ENCODE data around the gene ASB18. TPM values are rescaled to one million over a fixed set of nuclear protein-coding genes. Genes with fewer than 3 reads are reported as not detected.
A peak's percentile ranks its signal among the peaks of the same experiment; 100 is the strongest.

The ASB18 gene
- total and polyA plus RNA-seq, 5 experiments from 2014 or later: not detected

DNA sequence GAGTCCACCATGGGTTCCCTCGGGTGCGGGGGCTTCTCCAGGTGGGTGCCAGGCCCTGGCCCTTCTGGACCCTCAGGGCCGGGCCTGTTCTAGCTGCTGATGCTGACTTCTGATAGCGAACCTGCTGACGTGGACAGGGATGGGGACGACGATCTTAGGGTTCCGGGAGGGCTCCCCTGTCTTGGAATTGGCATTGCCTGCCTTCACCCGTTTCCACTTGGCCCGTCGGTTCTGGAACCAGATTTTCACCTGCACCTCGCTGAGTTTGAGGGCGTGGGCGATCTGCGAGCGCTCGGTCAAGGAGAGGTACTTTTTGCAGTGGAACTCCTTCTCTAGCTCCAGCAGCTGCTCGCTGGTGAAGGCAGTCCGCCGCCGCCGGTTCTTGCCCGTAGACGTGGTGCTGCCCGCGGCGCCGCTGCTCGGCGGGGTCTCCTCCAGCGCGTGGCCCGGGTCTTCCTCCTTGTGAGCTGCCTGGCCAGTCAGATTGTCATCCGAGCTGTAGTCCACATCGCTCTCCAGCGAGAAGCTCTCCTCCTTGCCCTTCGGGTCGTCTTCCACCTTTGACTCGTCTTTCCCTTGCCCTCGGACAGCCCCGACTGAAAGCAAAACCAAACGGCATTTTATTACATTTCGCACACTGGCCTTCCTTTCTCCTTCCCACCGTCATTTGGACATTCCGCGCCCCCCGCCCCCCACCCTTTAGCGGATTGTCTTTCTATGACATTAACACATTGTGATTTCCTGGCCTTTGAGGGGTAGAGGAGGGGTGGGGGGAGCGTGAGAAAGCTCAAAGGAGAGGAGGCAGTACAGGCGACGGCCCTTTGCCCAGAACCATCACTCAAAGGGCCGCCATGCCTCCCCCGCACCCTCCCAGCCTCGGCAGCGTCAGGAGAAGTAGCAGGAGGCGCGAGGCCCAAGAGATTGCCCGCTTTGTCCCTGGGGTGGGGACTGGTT lies 98.1 kb downstream of the ASB18 start:
- peaks cover 6 to 26% (median 14%) of the 10 kb centered on the region in 4 donors for H3K4me1 Mint-ChIP-seq
- no peak for DNase-seq
- H3K27ac Mint-ChIP-seq: no peak overlapping the region
- H3K36me3 Mint-ChIP-seq: peaks cover 0 to 2% (median 0%) of the 10 kb centered on the region in 3 donors
- no peak for ATAC-seq
- H3K9me3 Mint-ChIP-seq: no peaks in the 10 kb centered on the region
- H3K27me3 Mint-ChIP-seq: peaks cover 33 to 63% (median 49%) of the 10 kb centered on the region in 5 donors
- POLR2A ChIA-PET: interaction anchor here (0.7 kb wide), 1 partner anchor 747 kb away, joined by 3 read pairs; no protein-coding TSS in a partner anchor
- peak overlapping the region; percentile 16 to 70 (median 52) for H3K4me3 Mint-ChIP-seq

DNA sequence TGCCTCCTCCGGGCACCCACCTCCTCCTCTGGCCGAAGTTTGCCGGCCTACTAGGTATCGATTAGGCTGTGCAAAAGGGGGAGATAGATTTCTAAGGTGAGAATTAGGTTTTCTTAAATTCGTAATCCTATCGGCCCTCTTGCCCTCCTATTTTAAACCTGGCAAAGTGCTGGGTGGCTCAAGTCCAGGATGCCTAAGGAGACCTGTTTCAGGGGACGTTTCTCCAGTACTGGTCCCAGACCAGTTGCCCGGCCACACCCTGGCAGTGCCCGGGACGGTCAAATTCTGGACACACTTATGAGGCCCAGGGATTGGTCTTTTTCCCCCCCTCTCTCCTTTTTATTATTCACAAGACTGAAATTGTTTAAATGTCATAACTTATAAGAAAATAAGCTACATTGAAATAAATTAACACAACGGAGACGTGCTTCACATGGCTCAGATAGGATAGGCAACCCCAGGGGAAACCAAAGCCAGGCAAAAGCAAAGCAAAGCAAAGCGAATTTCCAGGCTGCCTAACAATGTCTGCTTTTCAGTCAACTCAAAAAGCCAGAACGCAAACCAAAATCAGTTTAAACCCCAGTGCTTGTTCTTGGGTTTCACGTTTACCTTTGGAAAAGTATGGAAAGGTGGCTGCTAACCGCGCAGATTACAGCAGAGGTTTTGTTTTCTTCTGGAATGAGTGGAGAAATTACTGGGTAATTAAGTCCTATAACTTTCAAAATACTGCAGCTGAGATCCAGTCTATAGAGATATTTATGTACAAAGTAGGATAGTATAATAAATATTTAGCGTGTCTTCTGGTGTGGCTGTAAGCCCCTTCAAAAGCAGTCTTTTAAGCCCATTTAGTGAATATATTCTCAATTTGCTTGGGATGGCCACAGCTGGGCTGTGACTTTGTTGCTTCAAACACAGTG lies 99.0 kb downstream of the ASB18 start:
- Mint-ChIP-seq H3K4me3 (peak overlapping the region in 6 of 10 donors; percentile 30 to 69 (median 49)), H3K4me1 (peaks cover 6 to 23% (median 14%) of the 10 kb centered on the region in 4 donors), H3K36me3 (peaks cover 0 to 2% (median 0%) of the 10 kb centered on the region in 3 donors), H3K9me3 (no peaks in the 10 kb centered on the region), H3K27ac (peak overlapping the region in 1 of 10 donors; percentile 53), H3K27me3 (peaks cover 24 to 62% (median 48%) of the 10 kb centered on the region in 5 donors)
- POLR2A ChIA-PET: no interaction called here
- DNase-seq: no peak
- no peak for ATAC-seq

DNA sequence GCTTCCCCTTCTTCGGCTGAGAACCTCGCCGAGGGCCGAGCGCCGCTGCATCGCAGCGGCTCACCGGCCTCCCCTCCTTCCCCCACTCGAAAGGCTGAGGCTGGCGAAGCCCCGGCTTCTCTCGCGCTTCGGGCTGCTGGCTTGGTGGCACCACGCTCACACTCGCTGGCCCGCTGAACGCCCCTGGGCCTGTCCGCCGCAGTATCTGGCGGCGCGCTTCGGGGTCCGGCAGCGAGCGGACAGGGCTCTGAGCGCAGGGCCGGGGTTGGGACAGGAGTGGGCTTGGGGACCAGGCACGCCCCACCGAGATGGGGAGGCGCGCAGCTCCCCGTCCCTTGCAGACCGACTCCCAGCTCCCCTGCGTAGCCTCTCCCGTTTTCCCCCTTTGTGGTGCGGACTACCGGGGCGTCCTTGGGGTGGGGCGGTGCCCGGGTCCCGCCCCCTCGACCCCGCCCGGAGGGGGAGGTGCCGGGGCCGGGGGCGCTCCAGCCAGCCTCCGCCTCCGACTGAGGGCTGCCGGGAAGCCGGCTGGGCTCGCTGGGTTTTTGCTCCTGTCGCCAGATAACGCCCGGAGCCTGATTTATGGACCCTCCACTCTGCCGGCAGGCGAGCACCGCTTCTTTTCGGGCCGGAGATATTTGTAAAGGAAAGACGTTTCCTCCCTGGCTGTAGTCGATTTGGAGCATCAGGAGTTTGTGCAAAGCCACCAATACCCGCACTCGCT lies 99.8 kb downstream of the ASB18 start:
- peak overlapping the region in 6 of 10 donors; percentile 30 to 69 (median 49) for H3K4me3 Mint-ChIP-seq
- H3K4me1 Mint-ChIP-seq: peaks cover 6 to 20% (median 14%) of the 10 kb centered on the region in 4 donors
- ATAC-seq (no peak), DNase-seq (no peak)
- peaks cover 21 to 57% (median 40%) of the 10 kb centered on the region in 5 donors for H3K27me3 Mint-ChIP-seq
- POLR2A ChIA-PET: no interaction called here
- H3K27ac Mint-ChIP-seq: peak overlapping the region in 1 of 10 donors; percentile 53
- H3K9me3 Mint-ChIP-seq: no peaks in the 10 kb centered on the region
- H3K36me3 Mint-ChIP-seq: peaks cover 0 to 2% (median 0%) of the 10 kb centered on the region in 3 donors

GRCh38 chr2:236163471-236164200 lies 100.6 kb downstream of the ASB18 start:
- H3K27me3 Mint-ChIP-seq: peaks cover 20 to 59% (median 43%) of the 10 kb centered on the region in 5 donors
- no peak for ATAC-seq
- H3K4me1 Mint-ChIP-seq: peaks cover 6 to 17% (median 14%) of the 10 kb centered on the region in 4 donors
- peaks cover 0 to 2% (median 0%) of the 10 kb centered on the region in 3 donors for H3K36me3 Mint-ChIP-seq
- no peaks in the 10 kb centered on the region for H3K9me3 Mint-ChIP-seq
- no peak for DNase-seq
- no peak overlapping the region for H3K27ac Mint-ChIP-seq
- POLR2A ChIA-PET: no interaction called here
- no peak overlapping the region for H3K4me3 Mint-ChIP-seq

DNA sequence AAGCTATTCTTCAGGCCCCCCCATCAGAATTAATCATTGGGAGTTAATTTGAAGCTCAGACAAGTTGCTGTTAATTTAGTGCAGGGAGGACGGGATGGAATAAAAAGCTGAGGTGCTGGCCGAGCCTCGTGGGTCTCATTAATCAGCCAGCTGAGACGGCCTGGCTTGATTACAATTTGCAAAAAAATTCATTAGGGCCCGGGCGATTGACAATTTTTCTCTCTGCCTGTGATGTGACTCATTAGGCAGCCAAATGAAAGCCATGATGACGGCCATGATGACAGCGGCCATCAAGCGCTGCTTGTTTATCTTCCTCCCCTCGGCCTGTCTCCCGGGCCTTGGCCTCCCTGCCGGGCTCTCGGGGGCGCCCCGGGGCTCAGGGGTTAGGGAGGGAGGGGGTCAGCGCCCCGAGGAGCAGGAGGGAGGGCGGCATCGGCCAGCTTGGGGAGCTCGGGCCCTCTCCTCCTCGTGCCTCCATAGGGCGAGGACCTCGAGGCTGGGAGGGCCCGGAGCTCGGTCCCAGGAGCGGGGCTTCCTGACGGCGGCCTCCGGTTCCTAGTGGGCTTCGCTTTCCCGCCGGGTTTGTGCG lies 101.2 kb downstream of the ASB18 start:
- ATAC-seq (no peak), DNase-seq (no peak)
- peak overlapping the region in 1 of 10 donors; percentile 18 for H3K4me3 Mint-ChIP-seq
- H3K9me3 Mint-ChIP-seq: no peaks in the 10 kb centered on the region
- no peak overlapping the region for H3K27ac Mint-ChIP-seq
- peaks cover 6 to 17% (median 14%) of the 10 kb centered on the region in 4 donors for H3K4me1 Mint-ChIP-seq
- H3K27me3 Mint-ChIP-seq: peaks cover 24 to 66% (median 49%) of the 10 kb centered on the region in 5 donors
- POLR2A ChIA-PET: no interaction called here
- H3K36me3 Mint-ChIP-seq: peaks cover 0 to 2% (median 0%) of the 10 kb centered on the region in 3 donors

DNA sequence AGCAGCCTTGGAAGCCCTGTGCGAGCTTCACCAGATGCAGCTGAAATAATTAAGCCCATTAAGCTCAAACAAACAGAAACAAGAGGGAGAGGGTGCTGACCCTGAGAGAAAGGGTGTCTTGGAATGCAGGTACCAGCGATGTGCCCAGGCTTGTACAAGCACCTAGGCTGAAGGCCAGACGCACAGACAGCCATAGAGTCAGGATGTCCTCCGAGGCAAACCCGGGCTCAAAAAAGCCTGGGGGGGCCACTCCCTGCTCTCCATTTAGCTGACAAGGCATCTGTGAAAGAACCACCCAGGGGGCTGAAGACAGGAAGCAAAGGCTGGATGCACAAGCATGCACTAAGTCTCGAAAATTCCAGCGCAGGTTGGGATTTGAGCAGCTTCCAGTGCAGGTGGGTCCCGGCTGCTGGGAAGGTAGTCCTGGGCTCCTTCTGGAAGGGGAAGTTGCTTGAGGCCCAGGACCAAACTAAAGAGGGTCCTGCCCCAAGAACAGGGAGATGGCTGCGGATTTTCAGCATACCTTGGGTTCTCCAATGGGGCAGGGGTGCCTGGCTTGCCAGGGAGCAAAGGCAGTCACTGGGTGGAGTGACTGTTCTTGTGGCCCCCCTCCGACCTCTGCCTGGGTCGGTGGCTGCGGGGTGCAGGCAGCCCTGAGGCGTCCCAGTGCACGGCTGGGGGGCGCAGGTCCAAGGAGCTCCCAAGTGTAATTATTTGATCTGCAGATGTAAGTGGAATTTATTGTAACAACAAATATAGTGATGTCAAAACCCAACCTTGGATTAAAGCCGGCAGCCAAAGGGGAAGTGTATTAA lies 102.0 kb downstream of the ASB18 start:
- Mint-ChIP-seq H3K9me3 (no peaks in the 10 kb centered on the region), H3K27ac (no peak overlapping the region), H3K27me3 (peaks cover 32 to 73% (median 56%) of the 10 kb centered on the region in 5 donors), H3K4me3 (peak overlapping the region in 2 of 10 donors; percentile 11 to 18), H3K36me3 (peaks cover 0 to 2% (median 0%) of the 10 kb centered on the region in 3 donors), H3K4me1 (peaks cover 6 to 17% (median 14%) of the 10 kb centered on the region in 4 donors)
- no peak for DNase-seq
- POLR2A ChIA-PET: no interaction called here
- ATAC-seq: no peak

- POLR2A ChIA-PET: no interaction called here
- peaks cover 31 to 76% (median 57%) of the 10 kb centered on the region in 5 donors for H3K27me3 Mint-ChIP-seq
- ATAC-seq: no peak
Measured at GRCh38 chr2:236161531-236161930, 102.7 kb downstream of the ASB18 start.

GRCh38 chr2:236161082-236161462 lies 103.1 kb downstream of the ASB18 start:
- Mint-ChIP-seq H3K4me3 (no peak overlapping the region), H3K9me3 (peaks cover 0 to 2% (median 0%) of the 10 kb centered on the region in 9 donors), H3K27ac (no peak overlapping the region), H3K36me3 (peaks cover 0 to 2% (median 0%) of the 10 kb centered on the region in 3 donors), H3K4me1 (peaks cover 2 to 8% (median 7%) of the 10 kb centered on the region in 4 donors), H3K27me3 (peaks cover 27 to 75% (median 54%) of the 10 kb centered on the region in 5 donors)
- ATAC-seq (no peak), DNase-seq (no peak)
- POLR2A ChIA-PET: no interaction called here

More at GRCh38 chr2:236161531-236161930, 102.7 kb downstream of the ASB18 start:
- Mint-ChIP-seq H3K4me3 (no peak overlapping the region), H3K36me3 (peaks cover 0 to 2% (median 0%) of the 10 kb centered on the region in 3 donors), H3K9me3 (peaks cover 0 to under 1% (median 0%) of the 10 kb centered on the region in 9 donors), H3K27ac (no peak overlapping the region), H3K4me1 (peaks cover 6 to 13% (median 11%) of the 10 kb centered on the region in 4 donors)
- no peak for DNase-seq

DNA sequence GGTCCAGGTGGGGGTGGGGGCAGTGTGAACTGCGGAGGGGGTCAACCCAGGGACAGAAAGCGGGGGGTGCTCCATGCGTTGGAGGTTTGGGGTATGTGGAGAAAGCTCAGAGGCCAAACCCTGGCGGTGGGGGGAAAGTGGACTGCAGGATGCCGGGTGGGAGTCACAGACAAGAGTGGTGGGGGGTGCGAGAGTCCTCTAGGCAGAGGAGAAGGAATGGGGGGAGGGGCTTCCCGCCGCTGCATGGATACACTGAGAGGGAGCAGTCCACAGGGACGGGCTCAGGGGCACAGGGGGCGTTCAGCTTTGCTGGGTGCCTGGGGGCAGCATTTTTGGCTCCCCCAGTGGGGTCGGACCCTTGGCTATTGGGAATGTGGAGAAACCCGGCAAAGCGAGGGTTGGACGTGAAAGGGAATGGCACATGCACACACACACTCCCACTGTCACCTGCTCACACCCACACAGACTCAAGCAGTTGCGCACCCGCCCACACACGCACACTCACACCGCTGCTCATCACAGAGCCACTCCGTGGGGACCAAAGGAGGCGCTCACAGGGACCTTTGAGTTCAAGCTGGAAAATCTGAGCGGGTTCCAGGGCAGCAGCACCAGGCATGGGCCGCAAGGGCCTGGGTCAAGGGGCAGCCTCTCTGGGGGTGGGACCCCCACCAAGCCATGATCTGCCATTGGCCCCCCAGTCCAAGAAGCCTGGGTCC lies 103.7 kb downstream of the ASB18 start:
- Mint-ChIP-seq H3K4me1 (peaks cover 2 to 5% (median 3%) of the 10 kb centered on the region in 4 donors), H3K27me3 (peaks cover 27 to 72% (median 49%) of the 10 kb centered on the region in 5 donors), H3K9me3 (peaks cover 0 to 2% (median 0%) of the 10 kb centered on the region in 9 donors), H3K4me3 (no peak overlapping the region), H3K36me3 (peaks cover 0 to 2% (median 0%) of the 10 kb centered on the region in 3 donors), H3K27ac (no peak overlapping the region)
- POLR2A ChIA-PET: no interaction called here
- ATAC-seq: no peak
- DNase-seq: no peak

GRCh38 chr2:236159778-236160170 lies 104.4 kb downstream of the ASB18 start:
- POLR2A ChIA-PET: no interaction called here
- ATAC-seq (no peak), DNase-seq (no peak)
- Mint-ChIP-seq H3K27me3 (peaks cover 21 to 72% (median 48%) of the 10 kb centered on the region in 5 donors), H3K4me3 (no peak overlapping the region), H3K27ac (no peak overlapping the region), H3K36me3 (peaks cover 0 to 2% (median 2%) of the 10 kb centered on the region in 3 donors), H3K4me1 (peaks cover 1 to 5% (median 3%) of the 10 kb centered on the region in 4 donors), H3K9me3 (peaks cover 0 to 7% (median 0%) of the 10 kb centered on the region in 9 donors)
